GM21723 (cell line): ENCODE measurements around the gene PLS3.
"Not testable (repeated sequence)": the region's sequence is repeated elsewhere in the genome, so short reads cannot be mapped to it uniquely, and the experiment has no call there.

Experiments used
- ATAC-seq: cut with Tn5 transposase; IDR thresholded peaks from one replicate; pipeline ENCODE4 v1.9.1; 2021; ENCODE audit warnings: mild to moderate bottlenecking, moderate library complexity; ENCODE audit not compliant: unreplicated experiment

Gene PLS3

DNA sequence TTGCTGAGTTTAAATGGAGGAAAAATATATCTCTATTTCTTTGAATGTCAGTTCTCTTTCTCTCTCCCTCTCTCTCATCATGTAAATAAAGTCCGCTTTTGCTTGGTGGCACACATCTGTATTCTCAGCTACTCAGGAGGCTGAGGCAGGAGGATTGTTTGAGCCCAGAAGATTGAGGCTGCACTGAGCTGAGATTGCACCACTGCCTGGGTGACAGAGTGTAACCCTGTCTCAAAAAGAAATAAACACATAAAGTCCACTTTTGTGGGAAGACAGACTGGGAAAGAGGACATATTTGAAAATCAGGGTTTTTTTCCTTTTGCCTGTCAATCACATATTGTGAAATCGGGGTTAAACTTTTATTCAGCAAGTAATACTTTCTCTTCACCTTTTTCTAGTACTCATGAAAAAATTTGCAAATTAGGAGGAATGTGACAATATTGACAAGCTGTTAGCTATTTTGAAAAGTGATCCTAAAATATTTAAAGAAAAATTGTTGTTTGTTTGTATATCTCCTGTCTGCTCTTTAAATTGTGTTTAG is 42.6 kb downstream of the PLS3 start:
- no peak for ATAC-seq

GRCh38 chrX:115606861-115607260 is 45.9 kb downstream of the PLS3 start:
- ATAC-seq, result no peak

DNA sequence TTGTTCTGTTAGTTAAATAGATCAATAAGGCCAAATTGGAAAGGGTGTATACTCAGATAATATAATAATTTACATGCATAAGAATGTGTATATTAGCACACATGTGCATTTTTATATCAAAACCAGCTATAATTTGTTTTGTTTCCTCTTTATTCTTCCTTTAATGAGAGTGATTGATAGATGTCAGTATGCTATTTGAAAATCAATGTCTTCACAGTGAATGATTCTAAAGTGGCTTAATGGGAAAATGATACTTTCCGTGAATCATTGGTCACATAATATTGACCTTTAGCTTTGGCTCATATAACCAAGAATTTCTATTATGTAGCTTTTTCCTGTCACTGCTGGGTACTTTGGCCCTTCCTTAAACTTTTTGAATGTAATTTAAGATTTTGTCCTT is 48.6 kb downstream of the PLS3 start:
- no peak for ATAC-seq

- peak; percentile 95 for ATAC-seq
These were observed 56.1 kb downstream of the PLS3 start for GRCh38 chrX:115616943-115617563.

- ATAC-seq, result no peak
These were observed 61.6 kb downstream of the PLS3 start for GRCh38 chrX:115622534-115622933.

- no peak for ATAC-seq
These were observed 63.9 kb downstream of the PLS3 start for GRCh38 chrX:115624916-115625315.

- no peak for ATAC-seq
These were observed 64.8 kb downstream of the PLS3 start for GRCh38 chrX:115625572-115626301.

- no peak for ATAC-seq
These were observed 69.2 kb downstream of the PLS3 start for GRCh38 chrX:115630204-115630603.

- no peak for ATAC-seq
These were observed 71.5 kb downstream of the PLS3 start for GRCh38 chrX:115632455-115632854.

DNA sequence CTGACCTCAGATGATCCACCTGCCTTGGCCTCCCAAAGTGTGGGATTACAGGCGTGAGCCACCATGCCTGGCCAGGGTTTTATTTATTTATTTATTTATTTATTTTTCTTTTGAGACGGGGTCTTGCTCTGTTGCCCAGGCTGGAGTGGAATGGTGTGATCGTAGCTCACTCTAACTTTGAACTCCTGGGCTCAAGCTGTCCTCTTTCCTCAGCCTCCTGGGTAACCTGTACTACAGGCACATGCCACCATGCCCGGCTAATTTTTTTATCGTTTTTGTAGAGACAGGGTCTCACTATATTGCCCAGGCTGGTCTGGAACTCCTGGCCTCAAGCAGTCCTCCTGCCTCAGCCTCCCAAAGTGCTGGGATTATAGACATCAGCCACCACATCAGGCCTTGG is 72.4 kb downstream of the PLS3 start:
- ATAC-seq, result not testable (repeated sequence)

GRCh38 chrX:115639334-115639880 is 78.4 kb downstream of the PLS3 start:
- no peak for ATAC-seq

GRCh38 chrX:115642311-115642710 is 81.3 kb downstream of the PLS3 start:
- no peak for ATAC-seq

DNA sequence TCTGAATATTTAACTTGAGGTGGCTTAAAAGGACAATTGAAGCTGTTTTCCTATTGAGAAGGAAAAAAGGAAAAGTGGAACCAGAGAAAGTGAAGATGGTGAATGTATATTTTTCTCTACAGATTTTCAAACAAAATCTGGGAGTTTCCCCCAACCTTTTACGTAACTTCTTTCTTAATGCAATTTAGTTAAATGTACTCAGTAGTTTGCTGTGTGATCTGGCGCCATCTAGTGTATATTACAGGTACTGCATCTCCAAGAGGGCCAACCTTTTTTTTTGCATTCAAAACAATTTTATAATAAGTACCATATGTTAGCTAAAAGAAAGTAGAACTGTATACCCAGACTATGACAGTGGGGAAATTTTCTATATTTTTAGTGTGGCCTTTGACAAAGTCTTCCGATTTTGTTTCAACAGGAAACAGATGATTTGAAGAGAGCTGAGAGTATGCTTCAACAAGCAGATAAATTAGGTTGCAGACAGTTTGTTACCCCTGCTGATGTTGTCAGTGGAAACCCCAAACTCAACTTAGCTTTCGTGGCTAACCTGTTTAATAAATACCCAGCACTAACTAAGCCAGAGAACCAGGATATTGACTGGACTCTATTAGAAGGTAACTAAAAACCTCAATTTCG is 82.0 kb downstream of the PLS3 start:
- ATAC-seq, result peak; percentile 54

DNA sequence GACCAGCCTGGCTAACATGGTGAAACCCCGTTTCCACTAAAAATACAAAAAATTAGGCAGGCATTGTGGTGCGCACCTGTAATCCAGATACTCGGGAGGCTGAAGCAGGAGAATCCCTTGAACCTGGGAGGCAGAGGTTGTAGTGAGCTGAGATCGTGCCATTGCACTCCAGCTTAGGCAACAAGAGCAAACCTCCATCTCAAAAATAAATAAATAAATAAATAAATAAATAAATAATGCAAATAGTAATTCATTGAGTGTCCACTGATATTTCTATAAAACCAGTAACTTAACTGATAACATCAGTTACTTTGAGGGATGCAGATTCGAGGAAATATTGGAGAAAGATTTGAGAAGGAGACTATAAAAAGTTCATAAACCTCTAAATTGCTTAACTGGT is 83.4 kb downstream of the PLS3 start:
- ATAC-seq, result not testable (repeated sequence)

DNA sequence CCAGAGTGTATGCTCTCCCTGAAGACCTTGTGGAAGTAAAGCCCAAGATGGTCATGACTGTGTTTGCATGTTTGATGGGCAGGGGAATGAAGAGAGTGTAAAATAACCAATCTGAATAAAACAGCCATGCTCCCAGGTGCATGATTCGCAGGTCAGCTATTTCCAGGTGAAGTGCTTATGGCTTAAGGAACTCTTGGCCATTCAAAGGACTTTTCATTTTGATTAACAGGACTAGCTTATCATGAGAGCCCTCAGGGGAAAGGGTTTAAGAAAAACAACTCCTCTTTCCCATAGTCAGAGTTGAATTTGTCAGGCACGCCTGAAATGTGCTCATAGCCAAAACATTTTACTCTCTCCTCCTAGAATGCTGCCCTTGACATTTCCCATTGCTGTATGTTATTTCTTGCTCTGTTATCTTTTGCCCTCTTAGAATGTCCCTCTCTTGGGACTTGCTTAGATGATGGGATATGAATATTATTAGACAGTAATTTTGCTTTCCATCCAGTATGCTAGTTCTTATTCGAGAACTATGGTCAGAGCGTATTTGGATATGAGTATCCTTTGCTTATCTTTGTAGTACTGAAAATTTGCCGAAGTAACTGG is 88.6 kb downstream of the PLS3 start:
- ATAC-seq, result no peak

- ATAC-seq, result no peak
These were observed 89.5 kb downstream of the PLS3 start for GRCh38 chrX:115650449-115650848.

DNA sequence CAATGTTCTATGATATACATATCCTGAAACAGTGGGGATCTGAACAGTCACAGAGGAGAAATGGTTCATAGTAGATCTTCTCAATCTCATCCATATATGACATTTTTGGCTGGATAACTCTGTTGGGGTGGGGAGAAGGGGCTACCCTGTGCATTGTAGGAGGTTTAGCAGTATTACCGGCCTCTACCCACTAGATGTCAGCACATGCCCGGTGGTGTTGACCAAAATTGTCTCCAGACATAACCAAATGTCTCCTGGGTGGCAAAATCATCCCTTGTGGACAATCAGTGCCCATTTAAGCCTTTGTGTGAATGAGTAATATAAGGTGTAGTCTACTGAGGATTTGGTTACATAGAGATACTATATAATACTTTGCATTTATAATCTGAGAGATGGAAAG is 89.9 kb downstream of the PLS3 start:
- ATAC-seq, result no peak

- ATAC-seq, result no peak
These were observed 91.2 kb downstream of the PLS3 start for GRCh38 chrX:115652221-115652620.

DNA sequence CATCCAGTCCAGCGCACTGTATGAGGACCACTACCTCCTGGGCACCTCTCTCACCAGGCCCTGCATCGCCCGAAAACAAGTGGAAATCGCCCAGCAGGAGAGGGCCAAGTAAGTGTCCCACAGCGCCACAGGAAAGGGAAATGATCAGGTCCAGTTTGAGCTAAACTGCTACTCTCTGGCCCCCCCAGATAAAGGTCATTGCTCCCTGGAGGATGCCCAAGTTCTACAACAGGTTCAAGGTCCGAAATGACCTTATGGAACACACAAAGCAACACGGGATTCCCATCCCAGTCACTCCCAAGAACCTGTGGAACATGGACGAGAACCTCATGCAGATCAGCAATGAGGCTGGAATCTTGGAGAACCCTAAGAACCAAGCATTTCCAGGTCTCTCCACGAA is 104.1 kb downstream of the PLS3 start:
- ATAC-seq, result no peak

GRCh38 chrX:115679460-115679859 is 118.5 kb downstream of the PLS3 start:
- ATAC-seq, result no peak

GRCh38 chrX:115687595-115687994 is 126.6 kb downstream of the PLS3 start:
- no peak for ATAC-seq
